CD4-positive, alpha-beta T cell treated with Interleukin-15 for 1 hour (primary cell): ENCODE data around the gene FSTL4.
"Not testable (repeated sequence)": the region's sequence is repeated elsewhere in the genome, so short reads cannot be mapped to it uniquely, and the experiment has no call there.

Source experiments
- DNase-seq: peaks from one replicate; pipeline ENCODE4 v3.0.0-alpha.2; 2020

The FSTL4 gene

GRCh38 chr5:133546500-133546899 lies 65.8 kb downstream of the FSTL4 start:
- no peak for DNase-seq

- DNase-seq, result no peak
These were observed 68.0 kb downstream of the FSTL4 start for GRCh38 chr5:133544346-133544745.

- DNase-seq, result no peak
These were observed 72.5 kb downstream of the FSTL4 start for GRCh38 chr5:133539818-133540217.

GRCh38 chr5:133538718-133539117 lies 73.6 kb downstream of the FSTL4 start:
- DNase-seq, result no peak

GRCh38 chr5:133535241-133535929 lies 77.0 kb downstream of the FSTL4 start:
- not testable (repeated sequence) for DNase-seq

GRCh38 chr5:133534566-133534965 lies 77.8 kb downstream of the FSTL4 start:
- no peak for DNase-seq

- DNase-seq, result no peak
These were observed 78.8 kb downstream of the FSTL4 start for GRCh38 chr5:133533541-133533940.

GRCh38 chr5:133531594-133531993 lies 80.7 kb downstream of the FSTL4 start:
- DNase-seq, result no peak

GRCh38 chr5:133531178-133531577 lies 81.2 kb downstream of the FSTL4 start:
- no peak for DNase-seq

GRCh38 chr5:133530270-133530669 lies 82.1 kb downstream of the FSTL4 start:
- no peak for DNase-seq

- no peak for DNase-seq
These were observed 83.5 kb downstream of the FSTL4 start for GRCh38 chr5:133528841-133529240.

GRCh38 chr5:133527311-133527710 lies 85.0 kb downstream of the FSTL4 start:
- DNase-seq, result no peak

- no peak for DNase-seq
These were observed 86.0 kb downstream of the FSTL4 start for GRCh38 chr5:133526368-133526767.

GRCh38 chr5:133525126-133525525 lies 87.2 kb downstream of the FSTL4 start:
- no peak for DNase-seq

- no peak for DNase-seq
These were observed 87.7 kb downstream of the FSTL4 start for GRCh38 chr5:133524666-133525065.

GRCh38 chr5:133523961-133524586 lies 88.3 kb downstream of the FSTL4 start:
- no peak for DNase-seq

GRCh38 chr5:133523013-133523658 lies 89.2 kb downstream of the FSTL4 start:
- no peak for DNase-seq

- DNase-seq, result no peak
These were observed 90.5 kb downstream of the FSTL4 start for GRCh38 chr5:133521801-133522200.

GRCh38 chr5:133520991-133521706 lies 91.2 kb downstream of the FSTL4 start:
- no peak for DNase-seq

GRCh38 chr5:133520062-133520461 lies 92.3 kb downstream of the FSTL4 start:
- no peak for DNase-seq

GRCh38 chr5:133519191-133519590 lies 93.2 kb downstream of the FSTL4 start:
- DNase-seq, result no peak

GRCh38 chr5:133514456-133514855 lies 97.9 kb downstream of the FSTL4 start:
- DNase-seq, result no peak

GRCh38 chr5:133512896-133513295 lies 99.4 kb downstream of the FSTL4 start:
- no peak for DNase-seq
